Hippocampal formation (tissue), 2 donors: ENCODE results near the gene ACSM5.

Source experiments
- DNase-seq, 2 donors: peaks; one replicate each; lab custom pipeline; 2025; lab: John Stamatoyannopoulos, UW

ACSM5 gene

GRCh38 chr16:20409398-20410120 is at the start of gene ACSM5:
ACSM5 (plus strand) TSS chr16:20409534; CDS start chr16:20411485, 1,951 bp downstream.
- DNase-seq: peak; percentile 40 to 47

- DNase-seq: no peak
Observed at GRCh38 chr16:20359997-20360396, 49.3 kb upstream of the ACSM5 start.

GRCh38 chr16:20363191-20363590 is 46.1 kb upstream of the ACSM5 start:
- no peak for DNase-seq

GRCh38 chr16:20364051-20364450 is 45.3 kb upstream of the ACSM5 start:
- no peak for DNase-seq

GRCh38 chr16:20369452-20370054 is 39.8 kb upstream of the ACSM5 start:
- no peak for DNase-seq

GRCh38 chr16:20372701-20373100 is 36.6 kb upstream of the ACSM5 start:
- no peak for DNase-seq

GRCh38 chr16:20377181-20377580 is 32.2 kb upstream of the ACSM5 start:
- DNase-seq: no peak

- DNase-seq: no peak
Observed at GRCh38 chr16:20380782-20381181, 28.6 kb upstream of the ACSM5 start.

GRCh38 chr16:20382202-20382948 is 27.0 kb upstream of the ACSM5 start:
- DNase-seq: no peak

GRCh38 chr16:20383106-20384029 is 26.0 kb upstream of the ACSM5 start:
- DNase-seq: peak; percentile 13 to 44

- peak; percentile 3 to 60 for DNase-seq
Observed at GRCh38 chr16:20385844-20386832, 23.2 kb upstream of the ACSM5 start.

GRCh38 chr16:20387978-20388377 is 21.4 kb upstream of the ACSM5 start:
- DNase-seq: no peak

GRCh38 chr16:20388854-20389253 is 20.5 kb upstream of the ACSM5 start:
- DNase-seq: no peak

- DNase-seq: no peak
Observed at GRCh38 chr16:20391045-20391444, 18.3 kb upstream of the ACSM5 start.

GRCh38 chr16:20393801-20394577 is 15.3 kb upstream of the ACSM5 start:
- peak in 1 of 2 donors; percentile 1 for DNase-seq

GRCh38 chr16:20395946-20396345 is 13.4 kb upstream of the ACSM5 start:
- no peak for DNase-seq

- DNase-seq: no peak
Observed at GRCh38 chr16:20396846-20397467, 12.4 kb upstream of the ACSM5 start.

GRCh38 chr16:20397468-20398074 is 11.8 kb upstream of the ACSM5 start:
- no peak for DNase-seq

GRCh38 chr16:20398603-20399002 is 10.7 kb upstream of the ACSM5 start:
- no peak for DNase-seq
